ENCODE data around the gene CENATAC.
"Not testable (repeated sequence)": the region's sequence is repeated elsewhere in the genome, so short reads cannot be mapped to it uniquely, and the experiment has no call there.

CENATAC gene

DNA sequence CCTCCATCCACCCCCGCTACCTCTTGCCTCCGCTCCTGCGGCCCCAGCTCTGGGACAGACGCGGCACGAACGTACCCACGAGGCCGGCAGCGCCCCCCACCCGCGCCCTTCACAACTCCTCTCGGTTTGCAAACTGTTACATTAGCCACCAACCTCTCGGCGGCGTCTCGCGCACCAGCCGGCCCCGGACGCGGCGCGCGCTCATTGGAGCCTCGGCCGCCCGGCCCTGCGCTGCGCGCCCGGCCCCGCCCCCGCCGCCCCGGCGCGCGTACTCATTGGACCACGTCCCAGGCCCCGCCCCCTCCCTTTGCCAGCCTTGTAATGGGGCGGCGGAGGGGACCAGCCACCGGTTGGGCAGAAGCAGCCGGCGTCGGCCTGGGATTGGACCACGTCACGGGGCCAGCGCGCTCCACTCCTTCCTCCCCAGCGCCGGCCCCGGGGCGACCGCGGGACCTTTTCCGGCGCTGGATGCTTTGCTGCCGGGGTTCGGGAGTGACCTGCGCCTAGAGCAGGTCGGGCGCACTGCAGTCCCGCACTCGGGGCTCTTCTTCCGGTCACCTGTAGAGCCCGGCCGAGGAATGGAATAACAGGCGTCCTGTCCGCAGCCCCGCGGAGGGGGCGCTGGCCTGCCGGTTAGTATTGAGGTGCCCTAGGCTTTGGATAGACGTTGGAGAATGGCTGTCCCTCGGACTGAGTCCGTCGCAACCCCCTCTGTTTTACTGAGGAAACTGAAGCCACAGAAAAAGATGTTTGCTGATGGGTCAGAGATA lies 59.2 kb downstream of the CENATAC start, which contains the start of gene HYOU1:
Gene HYOU1, minus strand, starts transcription at position 206 of the 770 bp plus-strand sequence. CDS start 1,045 bp downstream, outside the sequence.
- peak; percentile 94 for ATAC-seq (ENCODE audit: insufficient read depth, low read depth)
- peaks cover 48% of the 10 kb centered on the region for H3K79me2 ChIP-seq (ENCODE audit: insufficient read depth, low read length)

DNA sequence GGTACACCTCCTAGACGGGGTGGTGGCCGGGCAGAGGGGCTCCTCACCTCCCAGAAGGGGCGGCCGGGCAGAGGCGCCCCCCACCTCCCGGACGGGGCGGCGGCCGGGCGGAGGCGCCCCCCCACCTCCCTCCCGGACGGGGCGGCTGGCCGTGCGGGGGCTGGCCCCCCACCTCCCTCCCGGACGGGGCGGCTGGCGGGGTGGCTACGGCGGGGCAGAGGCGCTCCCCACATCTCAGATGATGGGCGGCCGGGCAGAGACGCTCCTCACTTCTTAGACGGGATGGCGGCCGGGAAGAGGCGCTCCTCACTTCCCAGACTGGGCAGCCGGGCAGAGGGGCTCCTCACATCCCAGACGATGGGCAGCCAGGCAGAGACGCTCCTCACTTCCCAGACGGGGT lies 61.2 kb downstream of the CENATAC start:
- not testable (repeated sequence) for H3K9me3 ChIP-seq (ENCODE audit: insufficient read depth, low read length, severe bottlenecking); H3K9ac ChIP-seq (ENCODE audit: low read depth, low read length); H3K4me3 ChIP-seq (ENCODE audit: low read depth in 1 of 2, low read length in 2 of 2); ATAC-seq (ENCODE audit: insufficient read depth, low read depth); H3K27me3 ChIP-seq (ENCODE audit: insufficient read depth, low read length, poor library complexity); H2AFZ ChIP-seq (ENCODE audit: low read depth, low read length); DNase-seq; H3K4me2 ChIP-seq (ENCODE audit: insufficient read depth, low read length); H3K27ac ChIP-seq (ENCODE audit: low read length)
- peaks cover 24% of the 10 kb centered on the region; the same call in 1 of the 2 replicates for H4K20me1 ChIP-seq (ENCODE audit: insufficient read depth, low read length)
- H3K79me2 ChIP-seq (ENCODE audit: insufficient read depth, low read length), result peaks cover 47% of the 10 kb centered on the region
- H3K4me1 ChIP-seq (ENCODE audit: insufficient read depth, low read length), result peaks cover 28% of the 10 kb centered on the region
- H3K36me3 ChIP-seq (ENCODE audit: insufficient read depth, low read length), result peaks cover 16% of the 10 kb centered on the region

More for the DNA sequence above, 59.2 kb downstream of the CENATAC start, which contains the start of gene HYOU1:
- Histone ChIP-seq H3K4me2 (ENCODE audit: insufficient read depth, low read length) (peak within 1 kb of the TSS; percentile 93), H3K36me3 (ENCODE audit: insufficient read depth, low read length) (peaks cover 35% of the 10 kb centered on the region), H3K9me3 (ENCODE audit: insufficient read depth, low read length, severe bottlenecking) (no peaks in the 10 kb centered on the region), H4K20me1 (ENCODE audit: insufficient read depth, low read length) (peaks cover 26% of the 10 kb centered on the region; the same call in 1 of the 2 replicates), H3K27me3 (ENCODE audit: insufficient read depth, low read length, poor library complexity) (no peaks in the 10 kb centered on the region), H3K27ac (ENCODE audit: low read length) (peak within 1 kb of the TSS; percentile 92), H3K4me1 (ENCODE audit: insufficient read depth, low read length) (peaks cover 28% of the 10 kb centered on the region), H2AFZ (ENCODE audit: low read depth, low read length) (peak within 1 kb of the TSS; percentile 87), H3K4me3 (ENCODE audit: low read depth in 1 of 2, low read length in 2 of 2) (peak within 1 kb of the TSS; percentile 82 to 91), H3K9ac (ENCODE audit: low read depth, low read length) (peak within 1 kb of the TSS; percentile 93)
- peak; percentile 39 for TF ChIP-seq CTCF (IDR thresholded peaks at IDR 0.05; ENCODE audit: borderline replicate concordance, extremely low read depth, low read length, poor library complexity, severe bottlenecking)
- TF ChIP-seq EZH2 (IDR thresholded peaks at IDR 0.05; ENCODE audit: borderline replicate concordance, low read depth, low read length, severe bottlenecking), result no peak
- DNase-seq, result peak; percentile 98

GRCh38 chr11:119061256-119061655 lies 63.3 kb downstream of the CENATAC start:
- Histone ChIP-seq H3K4me1 (ENCODE audit: insufficient read depth, low read length) (peaks cover 22% of the 10 kb centered on the region), H3K27me3 (ENCODE audit: insufficient read depth, low read length, poor library complexity) (no peaks in the 10 kb centered on the region), H3K36me3 (ENCODE audit: insufficient read depth, low read length) (no peaks in the 10 kb centered on the region), H3K4me3 (ENCODE audit: low read depth in 1 of 2, low read length in 2 of 2) (no peak overlapping the region), H3K27ac (ENCODE audit: low read length) (no peak overlapping the region), H3K9ac (ENCODE audit: low read depth, low read length) (no peak overlapping the region), H2AFZ (ENCODE audit: low read depth, low read length) (no peak overlapping the region), H3K79me2 (ENCODE audit: insufficient read depth, low read length) (peaks cover 41% of the 10 kb centered on the region), H3K9me3 (ENCODE audit: insufficient read depth, low read length, severe bottlenecking) (no peaks in the 10 kb centered on the region), H3K4me2 (ENCODE audit: insufficient read depth, low read length) (no peak overlapping the region), H4K20me1 (ENCODE audit: insufficient read depth, low read length) (peaks cover 2% of the 10 kb centered on the region; the same call in 1 of the 2 replicates)
- TF ChIP-seq CTCF (IDR thresholded peaks at IDR 0.05; ENCODE audit: borderline replicate concordance, extremely low read depth, low read length, poor library complexity, severe bottlenecking), result no peak
- TF ChIP-seq EZH2 (IDR thresholded peaks at IDR 0.05; ENCODE audit: borderline replicate concordance, low read depth, low read length, severe bottlenecking), result no peak
- DNase-seq (no peak), ATAC-seq (ENCODE audit: insufficient read depth, low read depth) (no peak)

GRCh38 chr11:119062779-119063178 lies 64.8 kb downstream of the CENATAC start:
- Histone ChIP-seq H4K20me1 (ENCODE audit: insufficient read depth, low read length) (no peaks in the 10 kb centered on the region), H3K36me3 (ENCODE audit: insufficient read depth, low read length) (no peaks in the 10 kb centered on the region), H3K79me2 (ENCODE audit: insufficient read depth, low read length) (peaks cover 43% of the 10 kb centered on the region), H3K27ac (ENCODE audit: low read length) (no peak overlapping the region), H3K9me3 (ENCODE audit: insufficient read depth, low read length, severe bottlenecking) (no peaks in the 10 kb centered on the region), H3K9ac (ENCODE audit: low read depth, low read length) (no peak overlapping the region), H3K4me2 (ENCODE audit: insufficient read depth, low read length) (no peak overlapping the region), H2AFZ (ENCODE audit: low read depth, low read length) (no peak overlapping the region), H3K4me1 (ENCODE audit: insufficient read depth, low read length) (peaks cover 26% of the 10 kb centered on the region), H3K27me3 (ENCODE audit: insufficient read depth, low read length, poor library complexity) (no peaks in the 10 kb centered on the region), H3K4me3 (ENCODE audit: low read depth in 1 of 2, low read length in 2 of 2) (no peak overlapping the region)
- TF ChIP-seq EZH2 (IDR thresholded peaks at IDR 0.05; ENCODE audit: borderline replicate concordance, low read depth, low read length, severe bottlenecking), result no peak
- no peak for TF ChIP-seq CTCF (IDR thresholded peaks at IDR 0.05; ENCODE audit: borderline replicate concordance, extremely low read depth, low read length, poor library complexity, severe bottlenecking)
- DNase-seq (no peak), ATAC-seq (ENCODE audit: insufficient read depth, low read depth) (no peak)
